Spinal cord (tissue), 10 donors: ENCODE measurements around the gene NTRK2. TPM values are rescaled to one million over a fixed set of nuclear protein-coding genes. Genes with fewer than 3 reads are reported as not detected.

Experiments used
- DNase-seq, 6 donors: peaks; one replicate each; pipeline versions ENCODE4 v3.0.0 to v3.0.0-alpha.2; 2013 to 2015; ENCODE audit warnings: low spot score in 6 of 6, low read depth in 4 of 6
- H3K27ac ChIP-seq: one replicate; pipeline ENCODE4 v1.5.1; 2013; ENCODE audit warnings: low read depth, low read length, control low read depth
- H3K27me3 ChIP-seq: one replicate; pipeline ENCODE4 v1.6.1; 2013; ENCODE audit warnings: low read length; ENCODE audit not compliant: control insufficient read depth, insufficient read depth
- H3K36me3 ChIP-seq: one replicate; pipeline ENCODE4 v1.6.1; 2013; ENCODE audit warnings: low read length; ENCODE audit not compliant: control insufficient read depth, insufficient read depth
- H3K4me1 ChIP-seq: one replicate; pipeline ENCODE4 v1.6.1; 2013; ENCODE audit warnings: low read length; ENCODE audit not compliant: control insufficient read depth, insufficient read depth
- H3K4me3 ChIP-seq: one replicate; pipeline ENCODE4 v1.5.1; 2013; ENCODE audit warnings: low read depth, low read length, control low read depth
- H3K9me3 ChIP-seq: one replicate; pipeline ENCODE4 v1.6.1; 2013; ENCODE audit warnings: low read length; ENCODE audit not compliant: control insufficient read depth, insufficient read depth
- WGBS: methylation state at CpG from one replicate; pipeline ENCODE4 v1.1.5; 2013; ENCODE audit warnings: missing lambda C conversion rate; ENCODE audit not compliant: insufficient coverage; 5-methylcytosine and 5-hydroxymethylcytosine counted together
- polyA plus RNA-seq, 2 donors: library from polyadenylated mRNA; unstranded; fragments of 120-200 nt; gene quantifications; one replicate each; pipeline ENCODE4 v1.2.1, GENCODE V29; 2013; ENCODE audit not compliant: insufficient read length in 2 of 2
- total RNA-seq, 2 donors: library from RNA; depleted of rRNA in 1 of 2; stranded (reverse); fragments of 120-200 nt in 1 of 2; fragments of >200 nt in 1 of 2; gene quantifications; one replicate each; pipeline versions ENCODE4 v1.2.3 to v1.2.4, GENCODE V29; 2013 to 2014
- donor health status: healthy.

The NTRK2 gene
- total and polyA plus RNA-seq, 4 donors = 119 to 185 (median 146) TPM

DNA sequence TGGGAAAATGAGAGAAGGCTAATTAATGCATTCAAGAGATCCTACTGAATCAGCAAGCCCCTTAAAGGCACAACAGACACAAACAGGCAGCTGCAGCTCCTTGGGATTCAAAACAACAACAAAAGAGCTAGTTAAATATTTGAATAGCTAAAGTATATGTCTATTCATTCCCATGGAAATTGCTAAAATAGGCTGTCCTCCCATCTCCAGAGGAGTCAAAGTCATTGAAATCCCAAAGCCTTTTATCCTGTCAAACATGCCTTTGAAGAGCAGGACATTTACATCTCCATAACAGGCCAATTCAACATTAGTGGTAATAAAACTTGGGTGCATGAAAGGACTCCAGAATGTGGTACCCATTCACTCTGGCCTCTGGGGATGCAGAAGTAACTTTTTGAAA is 177.4 kb downstream of the NTRK2 start:
- DNase-seq = peak in 5 of 6 donors; percentile 58 to 89 (median 64)
- no peaks in the 10 kb centered on the region for H3K9me3 ChIP-seq
- peak overlapping the region; percentile 42 for H3K27ac ChIP-seq
- H3K4me1 ChIP-seq = peaks cover 9% of the 10 kb centered on the region
- H3K27me3 ChIP-seq = no peaks in the 10 kb centered on the region
- peaks cover 2% of the 10 kb centered on the region for H3K36me3 ChIP-seq
- no peak overlapping the region for H3K4me3 ChIP-seq

DNA sequence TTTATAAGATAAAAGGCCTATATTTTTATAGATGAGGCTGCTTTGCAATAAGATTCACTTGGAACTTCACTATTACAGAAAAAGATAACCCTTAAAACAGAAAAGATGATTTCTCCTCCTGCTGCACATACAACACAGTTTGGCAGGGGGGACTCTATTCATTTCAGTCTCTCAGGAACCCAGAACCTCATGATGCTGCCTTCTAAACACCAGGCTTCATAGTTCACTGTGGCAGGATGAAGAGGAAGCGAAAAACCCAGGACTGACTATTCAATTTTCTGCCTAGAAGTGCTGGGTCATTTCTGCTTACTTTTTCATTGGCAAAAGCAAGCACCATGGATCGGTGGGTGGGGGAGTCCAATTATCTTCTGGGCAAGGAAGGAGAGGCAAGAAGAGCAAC is 179.5 kb downstream of the NTRK2 start:
- Histone ChIP-seq H3K4me3 (no peak overlapping the region), H3K36me3 (peaks cover 2% of the 10 kb centered on the region), H3K27ac (no peak overlapping the region), H3K9me3 (no peaks in the 10 kb centered on the region), H3K4me1 (peaks cover 13% of the 10 kb centered on the region), H3K27me3 (no peaks in the 10 kb centered on the region)
- DNase-seq = no peak
- WGBS = 100% methylated on average over 1 of the region's 2 CpGs

DNA sequence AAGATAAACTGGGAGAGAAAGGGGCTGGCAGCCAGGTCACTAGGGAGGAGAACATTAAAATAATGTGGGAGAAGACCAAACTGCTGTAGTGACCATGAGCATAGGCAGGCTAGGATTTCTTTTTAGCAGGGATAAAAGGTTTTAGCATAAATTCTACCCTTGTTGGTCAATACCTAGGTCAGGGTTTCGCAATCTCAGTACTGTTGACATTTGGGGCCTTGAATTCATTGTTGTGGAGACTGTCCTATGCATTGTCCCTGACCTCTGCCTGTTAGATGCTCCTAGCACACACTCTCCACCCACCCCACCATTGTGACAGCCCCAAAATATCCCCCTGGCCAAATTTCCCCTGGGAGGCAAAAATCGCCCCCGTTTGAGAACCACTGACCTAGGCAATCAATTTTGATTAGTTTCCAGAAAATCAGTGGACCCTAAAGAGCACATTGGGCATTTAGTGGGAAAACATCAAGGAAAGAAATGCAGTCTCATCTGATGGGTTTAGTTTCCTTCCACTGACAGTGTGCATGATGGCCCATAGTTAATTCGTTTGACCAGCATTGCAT is 181.4 kb downstream of the NTRK2 start:
- Histone ChIP-seq H3K4me1 (peaks cover 13% of the 10 kb centered on the region), H3K27ac (no peak overlapping the region), H3K4me3 (no peak overlapping the region), H3K36me3 (peaks cover 2% of the 10 kb centered on the region), H3K27me3 (no peaks in the 10 kb centered on the region), H3K9me3 (no peaks in the 10 kb centered on the region)
- no peak for DNase-seq
- no CpG with 5 or more reads among the region's 4 CpGs for WGBS

DNA sequence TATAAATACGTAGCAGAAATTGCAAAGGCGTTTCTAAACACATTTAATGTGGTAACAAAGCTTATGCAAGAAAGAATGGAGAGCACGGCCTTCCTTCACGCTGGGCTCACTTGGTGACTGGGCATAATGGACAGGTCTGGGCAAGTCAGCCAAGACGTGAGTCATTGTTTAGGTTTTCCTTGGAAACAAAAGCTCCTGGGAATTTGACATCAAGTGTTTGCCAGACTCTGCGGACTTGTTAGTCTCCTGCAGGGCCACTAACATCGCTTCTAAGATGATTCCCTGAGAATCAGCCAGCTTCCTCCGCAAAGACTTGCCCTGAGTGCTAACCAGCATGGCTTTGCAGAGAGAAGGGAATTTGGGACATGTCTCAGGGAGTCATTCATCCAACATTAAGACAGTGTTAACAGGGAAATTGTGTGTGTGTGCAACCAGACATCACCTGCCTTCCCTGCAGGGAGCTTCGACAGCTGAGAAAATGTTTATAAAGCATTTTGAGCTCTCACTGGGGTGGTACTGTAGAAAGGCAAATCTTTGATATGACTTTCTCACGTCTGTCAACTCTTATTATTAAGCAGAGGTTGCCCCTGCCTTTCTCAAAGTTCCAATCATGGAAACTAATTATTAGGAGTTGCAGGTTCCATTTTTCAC is 182.5 kb downstream of the NTRK2 start:
- DNase-seq = peak in 2 of 6 donors; percentile 68 to 77
- Histone ChIP-seq H3K4me3 (no peak overlapping the region), H3K27ac (peak overlapping the region; percentile 70), H3K27me3 (no peaks in the 10 kb centered on the region), H3K9me3 (no peaks in the 10 kb centered on the region), H3K4me1 (peaks cover 8% of the 10 kb centered on the region), H3K36me3 (peaks cover 2% of the 10 kb centered on the region)
- WGBS = 39% methylated on average over 7 of the region's 10 CpGs

DNA sequence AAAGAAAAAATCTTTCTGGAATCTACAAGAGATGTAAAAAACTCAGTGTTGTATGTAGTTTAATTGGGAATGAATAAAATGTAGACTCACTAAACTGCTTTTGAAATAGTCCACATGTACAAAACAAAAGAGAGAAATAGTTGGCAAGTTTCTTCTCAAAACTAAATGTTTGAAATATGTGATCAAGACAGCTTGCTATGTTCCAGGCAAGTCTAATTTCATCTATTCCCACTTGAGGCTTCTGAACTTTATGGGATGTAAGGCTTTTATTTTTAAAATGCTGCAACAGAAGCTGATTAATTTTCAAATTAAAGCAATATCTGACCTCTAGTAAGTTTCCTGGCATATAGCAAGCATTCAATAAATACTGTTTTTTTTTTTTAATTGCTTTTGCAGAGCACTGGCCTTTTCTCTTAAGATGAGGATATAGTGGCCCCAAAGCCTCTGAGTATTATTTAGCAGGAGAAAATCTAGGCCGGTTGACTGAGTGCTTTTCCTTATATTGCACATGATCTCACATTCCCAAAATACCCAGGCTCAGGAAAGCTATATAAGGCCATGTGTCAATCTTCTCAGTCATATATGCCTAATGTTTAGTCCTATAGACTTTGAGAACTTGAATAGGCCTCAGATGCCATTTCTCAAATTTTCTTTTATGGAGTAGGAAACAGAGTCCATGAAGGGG is 183.2 kb downstream of the NTRK2 start:
- Histone ChIP-seq H3K27ac (no peak overlapping the region), H3K4me3 (no peak overlapping the region), H3K4me1 (peaks cover 8% of the 10 kb centered on the region), H3K36me3 (peaks cover 2% of the 10 kb centered on the region), H3K27me3 (no peaks in the 10 kb centered on the region), H3K9me3 (no peaks in the 10 kb centered on the region)
- no peak for DNase-seq
- WGBS = no CpG with 5 or more reads among the region's 1 CpG

DNA sequence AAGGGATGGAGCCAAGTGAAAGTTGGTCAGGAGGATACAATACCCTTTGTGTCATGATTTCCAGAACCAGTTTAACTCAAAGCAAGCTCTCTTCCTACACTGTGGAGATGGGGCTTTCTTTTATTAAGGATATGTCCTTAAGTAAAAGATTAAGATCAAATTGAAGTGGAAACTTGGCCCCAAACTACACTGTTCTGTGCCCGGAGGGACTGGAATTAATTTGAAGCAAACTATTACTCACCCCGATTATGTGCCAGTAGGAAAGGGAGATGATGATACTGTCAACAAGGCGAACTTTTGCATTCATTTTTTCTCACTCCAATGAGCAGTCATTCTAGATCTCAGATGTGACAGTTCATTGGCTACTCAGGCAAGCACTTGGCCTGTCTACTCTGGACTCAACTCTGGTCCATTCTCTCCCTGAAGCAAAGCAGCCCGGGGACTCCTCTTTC is 186.7 kb downstream of the NTRK2 start:
- no peaks in the 10 kb centered on the region for H3K36me3 ChIP-seq
- peak overlapping the region; percentile 6 for H3K27ac ChIP-seq
- DNase-seq = no peak
- H3K4me3 ChIP-seq = no peak overlapping the region
- H3K27me3 ChIP-seq = no peaks in the 10 kb centered on the region
- no CpG with 5 or more reads among the region's 4 CpGs for WGBS
- no peaks in the 10 kb centered on the region for H3K9me3 ChIP-seq
- peaks cover 6% of the 10 kb centered on the region for H3K4me1 ChIP-seq

DNA sequence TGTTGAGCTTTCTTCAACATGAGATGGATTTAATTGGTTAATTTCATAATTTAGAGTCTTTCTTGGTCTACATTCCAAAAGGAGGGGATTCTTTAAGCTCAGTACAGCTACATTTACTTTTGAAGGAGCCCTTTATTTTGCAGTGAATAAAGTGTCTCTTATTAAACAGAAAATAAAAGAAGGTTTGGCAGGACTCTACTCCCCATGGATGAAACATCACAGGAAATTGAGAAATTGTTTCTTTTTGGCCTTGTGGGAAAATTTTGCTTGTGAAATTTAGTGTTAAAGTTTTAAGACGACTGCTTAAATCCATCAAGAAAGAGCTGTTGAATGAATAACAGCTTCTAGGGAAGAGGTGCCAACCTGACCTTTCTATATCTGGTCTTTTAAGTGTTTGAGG is 187.7 kb downstream of the NTRK2 start:
- Histone ChIP-seq H3K4me3 (no peak overlapping the region), H3K36me3 (no peaks in the 10 kb centered on the region), H3K27ac (peak overlapping the region; percentile 53), H3K9me3 (no peaks in the 10 kb centered on the region), H3K4me1 (peaks cover 4% of the 10 kb centered on the region), H3K27me3 (no peaks in the 10 kb centered on the region)
- DNase-seq = no peak
- 40% methylated on average over 1 of the region's 1 CpG for WGBS

DNA sequence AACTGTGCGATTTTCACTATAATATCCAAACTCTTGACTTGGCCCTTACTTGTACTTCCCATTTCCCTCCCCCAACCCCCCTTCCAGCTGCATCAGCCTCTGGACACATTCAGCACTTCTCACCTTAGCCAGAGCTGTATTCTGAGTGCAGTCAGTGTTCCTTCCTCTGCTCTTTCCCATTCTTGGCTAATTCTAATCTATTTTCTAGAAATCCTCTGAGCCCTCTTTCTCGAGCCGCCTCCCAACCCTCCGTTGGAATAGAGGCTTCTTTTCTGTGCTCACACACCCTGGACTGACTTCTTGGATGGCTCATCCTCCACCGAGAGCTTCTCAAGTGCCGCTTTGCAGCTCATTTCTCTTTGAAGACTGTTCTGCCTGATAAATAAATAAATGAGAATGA is 188.8 kb downstream of the NTRK2 start:
- no peak for DNase-seq
- no peaks in the 10 kb centered on the region for H3K27me3 ChIP-seq
- H3K27ac ChIP-seq = no peak overlapping the region
- H3K36me3 ChIP-seq = no peaks in the 10 kb centered on the region
- 42% methylated on average over 4 of the region's 6 CpGs for WGBS
- no peak overlapping the region for H3K4me3 ChIP-seq
- H3K9me3 ChIP-seq = no peaks in the 10 kb centered on the region
- peaks cover 3% of the 10 kb centered on the region for H3K4me1 ChIP-seq

DNA sequence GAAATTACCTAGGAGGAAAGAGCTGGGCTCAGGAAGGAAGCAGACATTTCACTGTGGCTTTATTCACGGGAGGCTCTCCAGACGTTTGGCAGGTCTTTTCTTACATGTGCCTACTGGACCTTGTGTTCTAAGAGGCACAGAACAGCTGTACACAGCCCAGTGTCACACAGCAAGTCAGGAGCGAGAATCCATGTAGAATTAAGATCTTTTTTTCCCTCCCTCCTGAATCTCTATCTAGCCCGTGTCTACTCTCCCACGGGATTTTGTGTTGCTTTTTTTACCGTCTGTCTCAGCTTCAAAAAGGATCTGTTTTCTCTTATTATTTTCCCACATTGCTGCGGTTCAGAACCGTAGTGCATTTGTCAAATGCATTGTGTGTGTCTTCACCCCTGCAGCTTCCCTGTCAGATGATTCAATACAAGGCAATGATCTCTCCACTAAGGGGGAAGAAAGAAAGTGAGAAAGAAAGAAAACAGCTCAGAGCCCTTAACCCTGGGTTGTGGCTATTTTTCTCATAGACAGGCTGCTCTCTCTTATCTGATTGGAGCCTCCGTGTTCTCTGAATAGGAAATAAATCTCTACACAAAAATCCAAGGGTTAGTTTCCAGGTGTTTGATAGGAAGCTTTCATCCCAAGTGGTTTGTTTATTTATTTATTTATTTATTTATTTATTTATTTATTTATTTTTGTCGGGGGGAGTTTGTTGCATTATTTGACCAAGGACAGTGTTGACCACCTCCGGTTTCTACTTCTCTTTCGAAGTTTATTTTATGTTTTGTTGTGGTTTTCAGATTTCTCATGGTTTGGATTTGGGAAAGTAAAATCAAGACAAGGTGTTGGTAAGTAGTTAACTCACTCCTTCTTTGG is 191.0 kb downstream of the NTRK2 start:
- Histone ChIP-seq H3K4me1 (peaks cover 3% of the 10 kb centered on the region), H3K27ac (peak overlapping the region; percentile 38), H3K36me3 (no peaks in the 10 kb centered on the region), H3K9me3 (no peaks in the 10 kb centered on the region), H3K4me3 (no peak overlapping the region), H3K27me3 (no peaks in the 10 kb centered on the region)
- WGBS = 24% methylated on average over 6 of the region's 12 CpGs
- peak in 2 of 6 donors; percentile 37 to 77 for DNase-seq
